Measurements from ENCODE around the gene CCDC192. TPM values are rescaled to one million over a fixed set of nuclear protein-coding genes. Genes with fewer than 3 reads are reported as not detected.

The CCDC192 gene
- total RNA-seq, result not detected in 2 replicates
- 0.92 and 1.3 TPM in 2 replicates for polyA plus RNA-seq

- no peaks in the 10 kb centered on the region for H3K4me1 ChIP-seq (ENCODE audit: low read depth)
- no peaks in the 10 kb centered on the region for H3K27me3 ChIP-seq
- no peak within 1 kb of the TSS for H3K4me3 ChIP-seq
- no peaks in the 10 kb centered on the region for H3K9me3 ChIP-seq (ENCODE audit: low read depth)
- H3K27ac ChIP-seq, result no peak within 1 kb of the TSS
- no peaks in the 10 kb centered on the region for H3K36me3 ChIP-seq
- no peak for TF ChIP-seq CTCF (IDR thresholded peaks at IDR 0.05; ENCODE audit: low read depth, low read length)
- DNase-seq (ENCODE audit: low read depth in 1 of 2, low spot score in 1 of 2), result no peak
Observed at GRCh38 chr5:127702926-127703561, at the start of gene CCDC192. Gene CCDC192 (plus strand): TSS chr5:127703391. CDS start chr5:127703446, 55 bp downstream.

- no peaks in the 10 kb centered on the region for H3K27me3 ChIP-seq
- no peak for DNase-seq (ENCODE audit: low read depth in 1 of 2, low spot score in 1 of 2)
- no peak overlapping the region for H3K27ac ChIP-seq
- H3K4me3 ChIP-seq, result no peak overlapping the region
- H3K36me3 ChIP-seq, result no peaks in the 10 kb centered on the region
- H3K4me1 ChIP-seq (ENCODE audit: low read depth), result peaks cover 17% of the 10 kb centered on the region
- H3K9me3 ChIP-seq (ENCODE audit: low read depth), result no peaks in the 10 kb centered on the region
- TF ChIP-seq CTCF (IDR thresholded peaks at IDR 0.05; ENCODE audit: low read depth, low read length), result no peak
Observed at GRCh38 chr5:127656825-127657224, 46.4 kb upstream of the CCDC192 start.

- Histone ChIP-seq H3K9me3 (ENCODE audit: low read depth) (no peaks in the 10 kb centered on the region), H3K4me3 (no peak overlapping the region), H3K27ac (peak overlapping the region; percentile 85), H3K4me1 (ENCODE audit: low read depth) (peaks cover 17% of the 10 kb centered on the region), H3K36me3 (no peaks in the 10 kb centered on the region), H3K27me3 (no peaks in the 10 kb centered on the region)
- TF ChIP-seq CTCF (IDR thresholded peaks at IDR 0.05; ENCODE audit: low read depth, low read length), result no peak
- DNase-seq (ENCODE audit: low read depth in 1 of 2, low spot score in 1 of 2), result peak in 1 of 2 donors; percentile 57
Observed at GRCh38 chr5:127660047-127660733, 43.0 kb upstream of the CCDC192 start.

- Histone ChIP-seq H3K4me3 (no peak overlapping the region), H3K36me3 (no peaks in the 10 kb centered on the region), H3K27ac (no peak overlapping the region), H3K4me1 (ENCODE audit: low read depth) (peaks cover 20% of the 10 kb centered on the region), H3K27me3 (no peaks in the 10 kb centered on the region), H3K9me3 (ENCODE audit: low read depth) (no peaks in the 10 kb centered on the region)
- no peak for DNase-seq (ENCODE audit: low read depth in 1 of 2, low spot score in 1 of 2)
- TF ChIP-seq CTCF (IDR thresholded peaks at IDR 0.05; ENCODE audit: low read depth, low read length), result no peak
Observed at GRCh38 chr5:127664093-127664492, 39.1 kb upstream of the CCDC192 start.

GRCh38 chr5:127665641-127666040 lies 37.5 kb upstream of the CCDC192 start:
- TF ChIP-seq CTCF (IDR thresholded peaks at IDR 0.05; ENCODE audit: low read depth, low read length), result no peak
- DNase-seq (ENCODE audit: low read depth in 1 of 2, low spot score in 1 of 2), result peak in 1 of 2 donors; percentile 51
- H3K27ac ChIP-seq, result no peak overlapping the region

More at GRCh38 chr5:127665641-127666040, 37.5 kb upstream of the CCDC192 start:
- Histone ChIP-seq H3K36me3 (no peaks in the 10 kb centered on the region), H3K4me1 (ENCODE audit: low read depth) (peaks cover 4% of the 10 kb centered on the region), H3K9me3 (ENCODE audit: low read depth) (no peaks in the 10 kb centered on the region), H3K4me3 (no peak overlapping the region), H3K27me3 (no peaks in the 10 kb centered on the region)
